HepG2 (cell line): ENCODE results near the gene HPD. TPM values are rescaled to one million over a fixed set of nuclear protein-coding genes. Genes with fewer than 3 reads are reported as not detected.

Experiments used
- DR1 ChIP-seq: sonication (generic); formaldehyde crosslinking; IDR thresholded peaks from 2 replicates; pipeline ENCODE4 v1.8.0; 2021; ENCODE audit warnings: mild to moderate bottlenecking, missing genetic modification reagents, inconsistent platforms
- ERF ChIP-seq: IDR thresholded peaks from 2 replicates; pipeline ENCODE4 v1.6.1; 2018; ENCODE audit warnings: missing biosample characterization, missing genetic modification reagents
- HCFC1 ChIP-seq: fragments of 150-350 bp; IDR thresholded peaks from 2 replicates; pipeline ENCODE4 v1.6.1; 2014; ENCODE audit warnings: low read depth, low read length
- HNF4A ChIP-seq: sonication (generic); formaldehyde crosslinking; IDR thresholded peaks from 2 replicates; pipeline ENCODE4 v1.4.0; 2020; ENCODE audit warnings: missing genetic modification reagents
- KLF13 ChIP-seq: sonication (generic); formaldehyde crosslinking; IDR thresholded peaks from 2 replicates; pipeline ENCODE4 v1.4.0; 2020; ENCODE audit warnings: mild to moderate bottlenecking, missing genetic modification reagents
- NR1H2 ChIP-seq: sonication (generic); formaldehyde crosslinking; IDR thresholded peaks from 2 replicates; pipeline ENCODE4 v1.8.1; 2022; ENCODE audit warnings: low read depth, missing genetic modification reagents, borderline replicate concordance
- POLR2G ChIP-seq: fragments of 200-400 bp; formaldehyde crosslinking; IDR thresholded peaks from 2 replicates; pipeline ENCODE4 v1.6.1; 2018; ENCODE audit warnings: mild to moderate bottlenecking, low read depth, low read length, moderate library complexity
- TAF1 ChIP-seq: sonication (generic); formaldehyde crosslinking; IDR thresholded peaks from 2 replicates; pipeline ENCODE4 v1.4.0; 2020; ENCODE audit warnings: missing genetic modification reagents
- ZBTB7B ChIP-seq: sonication (generic); formaldehyde crosslinking; IDR thresholded peaks from 2 replicates; pipeline ENCODE4 v1.4.0; 2020; ENCODE audit warnings: missing genetic modification reagents
- ZFX ChIP-seq: sonication (generic); formaldehyde crosslinking; IDR thresholded peaks from 2 replicates; pipeline ENCODE4 v1.4.0; 2020; ENCODE audit warnings: mild to moderate bottlenecking, low read depth, missing genetic modification reagents, moderate library complexity
- ZNF414 ChIP-seq: sonication (generic); formaldehyde crosslinking; IDR thresholded peaks from 2 replicates; pipeline ENCODE4 v1.5.0; 2020; ENCODE audit warnings: missing genetic modification reagents
- ZNF446 ChIP-seq: sonication (generic); formaldehyde crosslinking; IDR thresholded peaks from 2 replicates; pipeline ENCODE4 v1.5.0; 2020; ENCODE audit warnings: mild to moderate bottlenecking, missing genetic modification reagents
- ZNF646 ChIP-seq: sonication (generic); formaldehyde crosslinking; IDR thresholded peaks from 2 replicates; pipeline ENCODE4 v1.9.0; 2021; ENCODE audit warnings: mild to moderate bottlenecking, missing genetic modification reagents
- ZNF710 ChIP-seq: sonication (generic); formaldehyde crosslinking; IDR thresholded peaks from 2 replicates; pipeline ENCODE4 v1.5.0; 2020; ENCODE audit warnings: mild to moderate bottlenecking, missing genetic modification reagents, borderline replicate concordance
- ZSCAN5A ChIP-seq: sonication (generic); formaldehyde crosslinking; IDR thresholded peaks from 2 replicates; pipeline ENCODE4 v1.8.0; 2022; ENCODE audit warnings: mild to moderate bottlenecking, missing genetic modification reagents, borderline replicate concordance
- polyA plus RNA-seq, 8 experiments: library from polyadenylated mRNA; depleted of rRNA in 3 of 8; stranded (reverse) in 7 of 8; unstranded in 1 of 8; fragments of >200 nt; fragmentation: Illumina TruSeq in 4 of 8; extraction: Trizol in 4 of 8; gene quantifications; 2 replicates each; pipeline versions ENCODE4 v1.2.1 to v1.2.3, GENCODE V29; 2011 to 2016; ENCODE audit warnings: low read depth in 4 of 8, missing spikeins in 1 of 8, mixed read lengths in 1 of 8; ENCODE audit not compliant: insufficient read depth in 1 of 8
- total RNA-seq, 5 experiments: library from RNA; depleted of rRNA; stranded (reverse); fragments of >200 nt; fragmentation: Illumina TruSeq; extraction: Trizol; gene quantifications; 2 replicates each; pipeline ENCODE4 v1.2.3, GENCODE V29; 2016; ENCODE audit warnings: low read depth in 1 of 5

Gene HPD
- total and polyA plus RNA-seq, 2 of the 13 experiments (the other 11 are each of a cell fraction or from before 2014, with no cell fraction given) = 120 to 195 TPM

GRCh38 chr12:121792607-121793439 lies 65.8 kb downstream of the HPD start (continued):
- TF ChIP-seq ZNF710 (CRISPR knock-in tag) (no peak; the same call in 1 of the 2 replicates), ZFX (CRISPR knock-in tag) (peak; percentile 65), DR1 (CRISPR knock-in tag) (no peak), HNF4A (no peak), ERF (CRISPR knock-in tag) (0 out of 2 replicates have a peak, but pooled peaks have one; percentile 9), NR1H2 (CRISPR knock-in tag) (no peak), ZNF414 (CRISPR knock-in tag) (peak; percentile 66; the same call in 1 of the 2 replicates), KLF13 (no peak), TAF1 (peak; percentile 42), ZSCAN5A (no peak), HCFC1 (no peak), ZNF646 (no peak), ZNF446 (no peak), ZBTB7B (peak; percentile 92), POLR2G (no peak)
